NCI-H2107 treated with DMSO at 0.1 percent for 48 hours (cell line): ENCODE results near the gene RAE1.
A peak's percentile ranks its signal among the peaks of the same experiment; 100 is the strongest.

Experiments used
- DNase-seq: peaks from one replicate; lab custom pipeline; 2025; ENCODE audit not compliant: unreplicated experiment; lab: John Stamatoyannopoulos, UW

Gene RAE1

DNA sequence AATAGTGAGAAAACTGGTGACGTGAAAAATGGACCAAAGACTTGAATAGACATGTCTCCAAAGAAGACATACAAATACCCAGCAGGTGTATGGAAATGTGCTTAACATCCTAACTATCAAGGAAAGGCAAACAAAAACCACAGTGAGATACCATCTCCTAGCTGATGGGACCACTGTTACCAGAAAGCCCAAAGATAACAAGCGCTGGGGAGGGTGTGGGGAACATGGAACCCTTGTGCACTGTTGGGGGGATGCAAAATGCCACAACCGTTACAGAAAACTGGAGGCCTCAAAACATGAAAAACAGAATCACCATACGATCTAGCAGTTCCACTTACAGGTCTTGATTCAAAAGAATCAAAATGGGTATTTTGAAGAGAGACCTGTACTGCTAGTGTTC is 20.3 kb downstream of the RAE1 start:
- no peak for DNase-seq

DNA sequence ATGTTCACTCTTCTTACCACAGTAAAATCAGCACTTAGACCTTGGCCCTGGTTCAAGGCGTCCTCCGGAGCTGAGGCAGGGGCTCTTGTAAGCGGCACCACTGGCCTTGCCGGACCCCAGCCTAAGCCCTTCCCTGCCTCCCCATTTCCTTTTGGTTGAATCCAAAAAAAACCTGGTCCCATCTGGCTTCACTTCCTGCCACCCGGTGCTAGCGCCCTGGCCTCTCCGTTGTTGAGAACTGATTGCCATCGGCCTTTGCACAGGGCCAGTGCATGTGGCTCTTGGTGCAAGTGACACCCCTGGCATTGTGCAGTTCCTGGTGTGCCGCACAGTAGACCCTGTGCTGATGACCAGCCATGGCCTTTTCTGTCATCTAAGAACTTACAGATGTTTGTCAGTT is 21.1 kb downstream of the RAE1 start:
- no peak for DNase-seq

DNA sequence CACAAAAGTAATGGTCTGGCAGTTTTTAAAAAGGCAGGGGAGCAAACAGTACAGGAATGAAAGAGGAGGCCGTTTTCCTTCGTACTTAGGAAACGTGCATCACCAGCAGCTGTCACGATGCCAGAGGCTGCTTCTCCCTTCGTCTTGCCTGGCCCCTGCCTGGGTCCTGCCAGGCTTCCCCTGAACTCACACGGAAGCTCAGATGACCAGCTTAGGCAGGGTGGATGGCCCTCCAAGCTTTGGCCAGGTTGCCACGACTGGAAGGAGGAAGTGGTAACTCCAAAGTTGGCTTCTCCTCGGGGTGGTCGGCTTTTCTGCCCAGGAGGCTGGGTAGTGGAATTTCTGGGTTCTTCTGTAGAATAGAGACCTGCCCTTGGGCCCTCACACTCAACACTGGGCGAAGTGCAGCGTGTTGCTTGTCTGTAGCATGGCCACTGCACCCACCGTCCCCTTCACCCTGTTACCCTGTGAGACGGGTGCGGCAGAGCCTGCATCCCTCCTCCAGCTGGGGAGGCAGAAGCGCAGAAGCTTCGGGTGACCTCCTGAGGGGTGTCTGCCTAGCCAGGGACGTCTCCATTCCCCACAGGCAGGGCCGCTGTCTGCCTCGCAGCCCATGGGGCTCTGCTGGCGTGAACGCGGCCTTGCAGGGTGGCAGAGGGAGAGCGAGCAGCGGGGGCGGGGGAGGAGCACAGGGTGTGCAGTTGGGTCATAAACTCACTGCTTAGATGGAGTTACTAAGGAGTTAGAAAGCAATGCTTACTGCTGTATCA is 21.7 kb downstream of the RAE1 start:
- DNase-seq, result no peak

DNA sequence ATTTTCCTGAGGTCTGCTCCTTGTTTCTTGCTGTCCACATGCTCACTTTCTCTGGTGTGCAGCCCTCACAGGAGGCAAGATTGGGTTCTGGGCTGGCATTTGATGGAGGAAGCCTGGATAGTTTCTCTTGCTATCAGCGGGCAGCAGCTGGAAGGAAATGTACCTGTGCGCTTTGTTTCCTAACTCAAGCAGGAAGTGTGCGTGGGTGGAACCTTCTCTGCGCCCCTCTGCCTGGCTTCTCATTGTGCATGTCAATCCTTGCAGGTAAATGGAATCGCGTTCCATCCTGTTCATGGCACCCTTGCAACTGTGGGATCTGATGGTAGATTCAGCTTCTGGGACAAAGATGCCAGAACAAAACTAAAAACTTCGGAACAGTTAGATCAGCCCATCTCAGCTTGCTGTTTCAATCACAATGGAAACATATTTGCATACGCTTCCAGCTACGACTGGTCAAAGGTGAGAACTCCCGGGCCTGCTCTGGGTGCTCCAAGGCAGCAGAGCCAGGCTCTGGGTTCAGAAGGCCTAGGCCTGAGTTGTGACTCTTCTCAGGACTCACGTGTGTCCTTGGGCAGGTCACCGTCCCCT is 23.4 kb downstream of the RAE1 start:
- DNase-seq, result no peak

DNA sequence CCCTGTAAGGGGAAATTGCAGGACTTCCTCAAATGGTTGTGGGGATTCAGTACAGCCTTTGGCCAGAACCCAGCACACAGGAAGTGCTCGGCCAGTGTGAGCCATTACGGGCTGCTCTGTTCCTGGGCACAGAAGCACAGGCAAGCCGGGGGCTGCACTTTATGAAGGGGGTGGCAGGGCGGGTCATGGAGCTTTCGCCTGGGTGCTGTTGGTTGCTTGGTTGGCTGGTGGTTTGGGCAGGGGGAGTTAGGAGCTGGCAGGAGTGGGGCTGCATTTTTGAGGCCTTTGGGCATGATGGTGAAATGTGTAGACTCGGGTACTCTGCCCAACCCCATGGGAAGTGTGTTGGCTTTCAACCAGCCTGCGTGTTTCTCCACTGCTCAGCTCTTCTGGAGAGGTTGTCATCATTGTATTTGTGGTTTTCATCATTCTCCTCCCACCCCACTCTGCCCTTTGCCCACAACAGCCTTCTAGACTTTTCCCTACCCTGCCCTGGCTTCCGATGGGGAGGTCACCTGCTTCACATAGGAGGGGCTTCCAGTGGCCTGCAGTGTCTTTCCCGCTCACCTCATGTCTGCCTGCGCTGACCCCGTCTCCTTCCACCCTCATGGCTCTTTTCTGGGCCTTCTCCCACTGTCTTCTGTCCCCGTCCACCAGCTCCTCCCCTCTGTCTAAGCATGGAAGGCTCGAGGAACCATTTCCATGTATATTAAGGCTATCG is 24.0 kb downstream of the RAE1 start:
- DNase-seq, result no peak

DNA sequence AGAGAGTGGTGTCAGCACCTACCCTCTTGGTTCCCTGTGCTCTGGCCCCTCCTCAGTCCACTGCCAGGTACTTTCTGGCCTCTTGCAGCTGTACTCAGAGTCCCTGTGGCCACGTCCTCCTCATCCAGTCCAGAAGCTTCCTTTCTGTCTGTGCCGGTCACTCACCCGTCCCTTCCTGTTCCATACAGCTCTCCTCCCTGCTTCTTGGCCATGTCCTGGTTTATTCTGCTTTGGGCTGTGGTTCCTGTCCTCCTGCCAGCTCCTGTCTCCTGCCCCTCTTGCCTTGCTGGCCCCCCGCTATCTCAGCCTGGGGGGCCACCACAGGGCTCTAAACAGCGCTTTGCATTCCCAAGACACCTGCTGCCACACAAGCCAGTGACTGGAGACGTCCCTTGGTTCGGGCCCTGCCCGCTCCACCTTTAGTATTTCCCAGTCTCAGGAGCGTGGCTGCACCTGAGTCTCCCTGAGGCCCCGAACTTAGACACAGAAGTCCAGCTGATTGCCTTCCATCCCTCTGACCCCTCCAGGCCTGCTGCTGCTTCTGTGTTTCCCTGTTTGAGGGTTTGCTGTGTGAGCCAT is 24.7 kb downstream of the RAE1 start:
- no peak for DNase-seq

DNA sequence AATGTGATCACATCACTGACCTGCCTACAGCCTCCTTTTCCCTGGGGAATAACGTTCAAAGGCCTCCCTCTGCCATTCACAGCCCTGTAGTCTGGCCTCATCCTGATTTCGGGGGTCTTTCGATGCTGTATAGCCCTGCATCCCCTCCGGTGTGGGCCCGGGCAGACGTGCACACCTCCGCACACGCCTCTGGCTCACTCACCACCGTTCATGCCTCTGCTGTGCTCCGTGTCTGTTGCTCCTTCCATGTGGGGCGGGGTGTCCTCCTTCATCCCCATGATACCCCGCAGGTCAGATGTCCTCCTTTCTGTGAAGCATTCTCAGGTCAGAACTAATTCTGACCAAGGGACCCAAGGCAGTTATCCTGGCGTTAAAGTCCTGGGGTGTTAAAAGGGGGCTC is 26.3 kb downstream of the RAE1 start:
- DNase-seq, result no peak

DNA sequence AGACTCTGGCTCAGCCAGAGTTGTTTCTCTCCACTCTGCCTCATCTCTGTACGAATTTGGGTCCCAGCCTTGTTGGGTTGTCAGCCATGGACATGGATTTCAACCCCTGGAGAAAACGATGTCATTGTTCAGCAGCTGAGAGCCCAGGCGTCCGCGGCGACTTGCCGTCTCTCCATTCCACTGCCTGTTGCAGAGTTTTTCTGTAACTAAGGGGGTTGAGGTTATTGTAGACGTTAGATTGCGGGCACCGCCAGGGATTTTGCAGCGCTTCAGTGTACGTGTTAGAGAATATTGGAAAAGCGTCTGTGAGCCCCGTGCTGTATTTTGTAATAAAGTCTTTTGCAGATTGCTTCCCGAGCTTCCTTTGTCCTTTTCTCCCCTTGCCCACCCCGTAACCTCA is 27.1 kb downstream of the RAE1 start:
- DNase-seq, result no peak

DNA sequence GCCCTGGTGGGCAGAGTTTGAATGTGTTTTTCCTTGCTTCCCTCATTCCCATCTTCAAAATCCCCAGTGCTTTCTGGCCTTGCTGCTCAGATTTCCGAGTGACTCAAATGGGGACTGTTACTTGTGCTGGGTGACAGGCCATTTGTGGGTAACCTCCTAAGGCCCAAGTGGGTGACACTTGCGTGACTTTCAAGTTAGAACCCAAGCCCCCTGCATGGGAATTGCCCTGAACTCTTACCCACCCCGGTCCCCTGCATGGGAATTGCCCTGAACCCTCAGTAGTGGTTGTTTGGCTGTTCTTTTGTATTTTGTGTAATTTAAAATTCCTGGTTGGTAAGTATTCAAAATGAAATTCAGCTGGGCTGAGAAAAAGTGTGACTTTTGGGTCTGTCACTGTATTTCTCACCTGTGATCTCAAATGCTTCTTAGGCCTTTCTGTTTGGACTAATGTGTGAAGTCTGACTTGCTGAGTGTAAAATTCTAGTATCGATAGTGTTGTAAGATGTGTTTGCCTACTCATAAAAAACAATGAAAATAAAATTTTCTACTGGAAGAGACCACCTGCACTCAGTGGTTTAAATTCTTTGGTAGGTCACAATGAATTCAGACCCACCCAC is 27.7 kb downstream of the RAE1 start:
- DNase-seq, result no peak

DNA sequence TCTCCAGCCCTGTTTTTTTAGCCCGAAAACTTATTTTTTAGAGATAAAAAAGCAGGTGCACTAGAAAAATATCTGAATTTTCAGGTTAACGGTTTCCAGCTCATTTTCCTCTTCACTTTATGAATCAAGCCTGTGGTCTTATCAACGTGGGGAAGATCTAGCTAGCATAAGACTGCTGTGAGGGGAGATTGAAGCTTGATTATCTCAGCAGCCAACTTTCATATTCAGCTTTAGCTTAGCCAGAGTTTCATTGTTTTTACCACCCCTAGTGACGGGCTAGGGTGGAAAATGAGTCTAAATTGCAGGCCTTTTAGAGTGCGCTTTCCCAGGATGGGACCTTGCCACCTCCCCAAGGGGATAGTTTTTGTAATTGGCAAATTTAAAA is 28.2 kb downstream of the RAE1 start:
- no peak for DNase-seq

DNA sequence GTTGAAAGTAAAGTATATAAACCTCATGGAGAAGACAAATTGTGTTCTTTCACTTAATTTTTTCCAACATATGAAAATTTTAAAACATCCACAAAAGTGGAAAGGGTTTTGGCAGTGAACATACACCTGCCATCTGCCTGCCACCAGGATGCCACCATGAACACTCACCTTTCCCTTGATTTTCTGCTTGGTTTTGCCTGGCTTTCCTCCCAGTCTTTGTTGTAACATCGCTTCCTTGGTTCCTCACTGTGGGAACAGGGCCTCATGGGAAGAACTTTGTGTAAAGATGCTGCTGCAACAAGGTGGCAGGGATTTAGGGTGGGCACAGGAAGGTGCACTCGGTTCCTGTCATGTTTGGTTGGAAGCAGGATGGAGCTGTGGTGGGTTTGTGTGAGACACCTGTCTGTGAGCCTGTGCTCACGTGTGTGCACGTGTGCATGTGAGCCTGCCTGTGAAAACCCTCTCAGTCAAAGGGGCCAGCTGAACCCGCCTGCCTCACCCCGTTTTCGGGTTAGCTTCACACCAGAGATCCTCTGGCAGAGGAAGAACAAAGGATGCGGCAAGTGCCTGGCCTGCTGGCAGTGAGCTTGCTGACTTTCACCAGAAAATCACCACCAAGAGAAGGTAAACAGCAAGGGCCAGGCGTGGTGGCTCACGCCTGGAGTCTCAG is 29.2 kb downstream of the RAE1 start:
- DNase-seq, result no peak

DNA sequence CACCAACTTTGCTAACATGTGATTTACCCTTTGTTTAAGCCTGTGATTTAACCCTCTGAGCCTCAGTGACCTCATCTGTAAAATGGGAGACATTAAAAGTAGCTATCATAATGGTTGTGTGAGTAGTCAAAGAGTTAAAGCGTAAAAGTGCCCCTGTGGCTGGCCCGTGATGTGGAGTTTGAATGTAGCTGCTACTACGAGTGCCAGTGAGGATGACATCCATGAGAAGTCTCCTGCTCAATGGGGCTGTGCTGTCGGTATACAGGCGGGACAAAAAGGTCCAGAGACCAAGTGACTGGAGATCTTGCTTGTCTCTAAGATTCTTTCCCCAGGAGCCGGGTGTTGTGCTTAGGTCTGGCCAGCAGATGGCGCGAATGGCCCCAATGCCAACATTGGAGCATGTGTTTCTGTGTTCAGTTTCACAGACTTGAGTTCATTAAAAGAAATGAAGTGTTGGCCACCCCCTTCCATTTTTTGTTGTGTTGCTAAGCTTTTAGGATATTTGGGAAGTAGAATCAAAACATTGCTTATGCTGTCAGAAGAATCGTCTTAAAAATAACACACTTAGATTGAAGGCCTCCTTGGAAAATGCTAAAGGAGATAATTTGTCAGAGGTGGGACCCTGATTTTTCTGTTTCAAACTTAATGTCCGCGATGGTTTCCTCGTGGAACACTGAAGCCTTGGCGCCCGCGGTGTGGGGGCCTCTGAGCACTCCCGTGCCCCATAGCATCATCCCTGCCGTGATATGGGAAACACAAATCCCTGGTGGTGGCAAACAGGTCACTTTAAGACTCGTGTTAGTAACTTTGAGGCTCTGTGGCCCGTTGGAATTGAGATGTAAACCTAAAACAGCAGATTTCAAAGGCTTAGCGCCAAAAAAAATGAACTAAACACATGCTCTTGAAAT is 30.8 kb downstream of the RAE1 start:
- DNase-seq, result peak; percentile 49

DNA sequence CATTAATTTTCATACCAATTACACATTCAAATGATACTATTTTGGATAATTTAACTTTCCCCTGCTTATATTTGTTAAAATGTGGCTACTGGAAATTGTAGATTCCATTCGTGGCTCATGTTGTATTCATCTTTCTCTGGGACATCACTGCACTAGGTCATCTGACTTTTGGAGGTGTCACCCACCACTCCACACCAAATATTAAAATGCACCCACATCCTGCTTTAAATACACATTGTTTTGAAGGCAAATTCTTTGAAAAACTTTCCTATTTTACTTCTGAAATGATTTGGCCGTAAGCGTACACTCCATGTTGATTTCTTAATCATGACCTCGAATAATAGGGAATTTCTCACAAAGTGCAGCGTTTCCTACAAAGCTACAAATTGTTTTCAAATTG is 31.5 kb downstream of the RAE1 start:
- DNase-seq, result no peak

DNA sequence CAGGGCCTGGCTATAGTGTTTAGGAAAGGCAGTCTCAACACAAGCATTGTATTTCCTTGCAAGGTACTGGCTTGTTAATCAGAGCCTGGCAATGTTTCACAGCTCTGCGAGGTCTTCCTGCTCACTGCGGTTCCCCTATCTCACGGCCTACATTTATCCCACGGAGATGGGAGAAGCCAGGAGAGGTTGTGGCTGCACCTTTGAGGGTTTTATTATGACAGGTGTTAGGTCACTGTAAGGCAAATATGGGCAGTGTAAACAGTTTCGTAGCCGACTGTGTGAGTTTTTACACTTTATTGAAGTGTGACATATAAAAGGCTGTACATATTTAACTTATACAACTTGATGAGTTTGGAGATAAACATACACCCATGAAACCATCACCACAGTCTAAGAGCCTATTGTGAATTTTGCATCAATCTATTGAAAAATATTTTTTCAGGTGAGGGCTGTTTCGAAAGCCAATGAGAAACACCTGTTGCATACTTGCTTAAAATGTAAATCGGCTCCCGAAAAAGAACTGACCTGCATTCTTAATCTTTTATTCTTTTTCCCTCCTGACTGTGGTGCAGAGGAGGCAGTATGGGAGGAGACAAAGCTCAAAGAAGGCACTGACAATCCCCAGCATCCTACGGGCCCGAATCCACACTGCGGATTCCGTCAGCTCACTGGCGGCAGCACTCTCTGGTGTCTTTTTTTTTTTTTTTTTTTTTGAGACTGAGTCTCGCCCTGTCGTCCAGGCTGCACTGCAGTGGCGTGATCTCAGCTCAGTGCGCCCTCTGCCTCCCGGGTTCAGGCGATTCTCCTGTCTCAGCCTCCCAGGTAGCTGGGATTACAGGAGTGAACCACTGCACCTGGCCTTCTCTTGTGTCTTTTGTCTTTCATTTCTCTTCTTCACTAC is 32.6 kb downstream of the RAE1 start:
- DNase-seq, result peak; percentile 28

DNA sequence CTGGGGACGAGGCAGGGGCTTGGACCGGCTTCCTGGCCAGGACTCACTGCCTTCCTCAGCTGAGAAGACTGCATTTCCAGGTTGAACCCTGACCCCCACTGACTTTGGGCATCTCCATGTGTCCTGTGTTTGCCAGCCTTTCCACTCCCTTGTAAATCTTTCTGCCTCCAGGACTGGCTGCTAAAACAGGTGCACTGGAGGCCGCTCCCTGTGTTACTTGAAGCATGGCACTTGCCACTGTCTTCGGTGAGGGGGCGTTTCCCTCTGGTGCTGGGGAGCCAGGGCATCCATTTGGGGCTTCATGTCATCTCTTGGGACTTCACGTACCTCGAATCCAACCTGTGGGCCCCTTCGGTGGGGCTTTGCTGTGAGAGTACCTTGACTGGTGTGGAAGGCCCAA is 33.4 kb downstream of the RAE1 start:
- DNase-seq, result no peak

DNA sequence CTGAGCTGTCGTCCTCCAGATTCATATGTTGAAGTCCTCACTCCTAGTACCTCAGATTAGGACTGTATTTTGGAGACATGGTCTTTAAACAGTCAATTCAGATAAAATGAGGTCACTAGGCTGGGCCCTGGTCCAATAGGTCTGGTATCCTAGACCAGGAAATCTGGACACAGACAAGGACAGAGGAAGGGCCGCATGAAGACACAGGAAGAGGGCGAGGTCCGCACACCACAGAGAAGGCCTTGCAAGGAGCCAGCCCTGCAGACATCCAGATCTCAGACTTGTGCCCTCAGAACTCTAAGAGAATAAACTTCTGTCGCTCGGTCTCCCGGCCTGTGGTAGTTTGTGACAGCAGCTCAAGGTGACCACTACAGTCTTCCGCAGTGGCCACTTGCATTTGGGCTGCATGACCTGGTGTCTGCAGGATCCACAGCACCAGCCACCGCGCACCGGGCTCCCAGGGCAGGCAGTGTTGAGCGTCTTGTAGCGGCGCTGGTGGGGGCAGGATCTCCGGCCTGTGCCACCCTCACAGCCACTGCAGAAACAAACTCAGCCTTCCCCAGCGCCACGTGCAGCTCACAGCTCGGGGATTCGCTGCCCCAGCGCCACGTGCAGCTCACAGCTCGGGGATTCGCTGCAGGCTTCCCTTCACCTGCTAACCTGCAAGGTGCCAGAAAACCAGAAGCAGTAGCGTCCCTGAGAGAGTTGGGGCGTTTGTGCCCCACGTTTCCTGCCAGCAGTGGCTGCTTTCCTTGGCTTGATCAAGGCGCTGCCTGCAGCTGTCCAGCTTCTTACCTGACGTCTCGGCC is 34.1 kb downstream of the RAE1 start:
- DNase-seq, result no peak

DNA sequence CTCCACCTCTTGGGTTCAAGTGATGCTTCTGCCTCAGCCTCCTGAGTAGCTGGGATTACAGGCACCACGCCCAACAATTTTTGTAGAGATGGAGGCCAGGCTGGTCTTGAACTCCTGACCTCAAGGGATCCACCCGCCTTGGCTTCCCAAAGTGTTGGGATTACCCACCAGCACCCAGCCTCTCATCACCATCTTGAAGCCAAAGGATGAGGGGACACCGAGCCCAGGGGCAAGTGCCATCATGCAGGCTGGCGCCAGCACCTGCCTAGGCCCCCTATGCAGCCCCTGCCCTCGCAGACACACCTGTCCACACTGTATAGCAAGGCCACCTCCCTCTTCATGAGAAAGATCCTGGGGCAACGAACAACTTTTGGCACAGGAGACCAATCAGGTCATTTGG is 34.9 kb downstream of the RAE1 start:
- no peak for DNase-seq

DNA sequence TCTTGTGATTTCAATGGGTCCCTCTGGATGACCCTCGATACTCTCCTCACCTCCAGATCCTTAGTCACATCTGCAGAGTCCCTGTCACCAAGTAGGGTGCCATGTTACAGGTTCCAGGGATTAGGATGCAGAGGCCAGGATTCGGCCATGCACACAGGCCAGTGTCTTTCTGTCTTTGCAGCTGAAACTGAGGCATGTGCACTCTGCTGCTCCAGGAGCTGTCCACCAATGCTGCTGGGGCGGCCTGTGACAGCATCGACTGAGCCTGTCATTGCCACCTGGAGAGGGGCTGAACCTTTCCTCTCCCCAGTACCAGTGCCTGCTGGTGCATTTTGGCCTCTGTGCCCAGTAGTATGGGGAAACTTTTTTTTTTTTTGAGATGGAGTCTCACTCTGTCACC is 35.7 kb downstream of the RAE1 start:
- no peak for DNase-seq
